ENCODE data around the gene HLA-DMB.
A peak's percentile ranks its signal among the peaks of the same experiment; 100 is the strongest.
"Not testable (repeated sequence)": the region's sequence is repeated elsewhere in the genome, so short reads cannot be mapped to it uniquely, and the experiment has no call there.

HLA-DMB gene

DNA sequence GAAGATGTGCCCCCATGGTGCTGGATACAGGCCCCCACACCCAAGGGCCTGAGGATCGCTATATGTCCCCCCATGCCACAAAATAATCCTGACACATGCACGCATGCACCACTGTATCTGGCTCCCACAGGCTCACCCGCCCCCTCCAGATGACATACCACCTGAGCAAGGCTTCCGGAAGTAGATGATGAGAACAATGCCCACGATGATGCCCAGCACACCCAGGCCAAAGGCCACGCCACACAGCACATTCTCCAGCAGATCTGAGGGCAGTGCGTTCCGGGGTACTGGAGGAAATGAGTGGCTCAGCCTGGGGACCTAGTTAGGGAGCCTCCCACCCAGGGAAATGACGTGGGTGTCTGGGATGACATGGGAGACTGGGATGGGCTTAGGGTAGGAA, 8.3 kb upstream of the HLA-DMB start:
- no peak for DNase-seq

DNA sequence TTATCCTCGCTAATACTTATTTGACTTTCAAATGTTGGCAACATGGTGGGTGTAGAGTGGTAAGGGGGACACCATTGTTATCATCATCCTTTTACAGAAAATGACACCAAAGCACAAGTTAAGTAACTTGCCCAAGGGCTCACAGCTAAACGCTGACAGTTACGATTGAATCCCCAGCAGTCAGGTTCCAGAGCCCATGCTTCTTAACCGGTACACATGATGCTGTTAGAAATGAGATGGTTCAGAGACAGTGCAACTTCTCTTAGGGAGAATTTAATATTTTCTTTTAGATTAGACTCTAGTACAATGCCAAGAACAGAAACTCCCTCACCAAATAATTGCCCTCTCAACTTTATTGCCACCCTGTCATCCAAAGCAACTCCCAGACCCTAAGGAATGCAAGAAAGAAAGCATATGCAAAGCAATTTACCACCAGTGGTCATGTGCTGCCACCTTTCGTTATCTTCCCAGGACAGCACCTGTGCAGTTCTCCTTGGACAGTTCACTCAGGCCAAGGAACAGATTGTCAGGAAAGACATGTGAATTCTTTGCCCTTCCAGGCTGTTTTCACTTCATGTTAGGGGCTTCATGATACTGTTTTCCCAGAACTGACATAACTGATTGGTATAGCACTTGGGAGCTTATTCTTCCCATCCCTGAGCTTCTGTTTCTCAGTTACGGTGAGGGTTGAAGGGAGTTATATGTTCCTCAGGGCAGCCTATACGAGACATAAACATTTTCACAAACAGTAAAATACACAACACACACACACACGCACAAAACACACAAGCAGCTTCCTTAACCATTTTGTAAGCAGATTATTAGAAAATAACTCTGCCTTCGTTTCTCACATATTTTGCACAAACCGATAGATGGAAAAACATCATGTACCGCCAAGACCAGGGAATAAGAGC, 7.0 kb upstream of the HLA-DMB start:
- DNase-seq: no peak

GRCh38 chr6:32946893-32947292, 6.1 kb upstream of the HLA-DMB start:
- DNase-seq: no peak

DNA sequence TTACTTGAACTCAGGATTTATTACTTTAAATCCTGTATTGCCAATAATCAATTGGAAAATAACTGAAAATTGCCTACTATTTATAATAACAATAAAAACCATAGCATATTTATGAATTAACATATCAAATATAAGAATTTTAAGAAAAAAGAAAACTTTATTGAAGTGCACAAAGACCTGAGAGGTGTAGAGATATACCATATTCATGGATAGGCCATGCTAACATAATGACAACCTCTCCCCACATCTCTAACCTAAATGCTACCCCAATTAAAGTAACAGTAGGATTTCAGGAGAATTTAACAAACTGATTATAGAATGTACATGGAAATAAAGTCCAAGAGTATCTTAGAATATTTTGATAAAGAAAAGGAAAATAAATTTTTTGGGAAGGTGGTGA, 5.1 kb upstream of the HLA-DMB start:
- DNase-seq: no peak

DNA sequence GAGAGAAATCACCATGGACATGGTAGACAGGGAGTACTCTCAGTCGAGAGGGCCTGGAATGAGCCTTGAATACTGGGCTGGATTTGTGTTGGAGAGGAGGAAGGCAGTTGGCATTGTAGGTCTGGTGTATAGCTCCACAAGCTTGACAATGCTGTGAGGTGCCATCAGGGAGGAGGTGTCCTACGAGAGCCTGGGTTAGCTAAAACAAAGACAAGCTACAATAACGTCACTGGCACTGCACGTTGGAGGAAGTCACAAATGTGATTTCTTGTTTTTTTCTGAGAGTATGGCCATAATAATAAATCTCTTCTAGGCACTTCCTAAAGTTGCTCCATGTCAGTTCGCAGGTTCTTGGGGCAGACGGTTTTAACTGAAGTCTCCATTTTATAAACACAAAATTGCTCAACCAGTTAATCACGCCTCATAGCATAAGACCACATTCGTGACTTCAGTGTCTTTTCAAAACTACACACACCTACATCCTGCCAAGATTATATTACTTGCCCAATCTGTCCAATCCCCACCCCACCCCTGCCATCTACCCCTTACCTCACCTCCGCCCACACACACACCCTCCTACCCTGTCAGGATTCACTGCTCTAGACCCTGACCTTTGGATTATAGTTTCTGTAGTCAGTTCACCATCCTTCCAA, 4.4 kb upstream of the HLA-DMB start:
- peak; percentile 35 for DNase-seq

DNA sequence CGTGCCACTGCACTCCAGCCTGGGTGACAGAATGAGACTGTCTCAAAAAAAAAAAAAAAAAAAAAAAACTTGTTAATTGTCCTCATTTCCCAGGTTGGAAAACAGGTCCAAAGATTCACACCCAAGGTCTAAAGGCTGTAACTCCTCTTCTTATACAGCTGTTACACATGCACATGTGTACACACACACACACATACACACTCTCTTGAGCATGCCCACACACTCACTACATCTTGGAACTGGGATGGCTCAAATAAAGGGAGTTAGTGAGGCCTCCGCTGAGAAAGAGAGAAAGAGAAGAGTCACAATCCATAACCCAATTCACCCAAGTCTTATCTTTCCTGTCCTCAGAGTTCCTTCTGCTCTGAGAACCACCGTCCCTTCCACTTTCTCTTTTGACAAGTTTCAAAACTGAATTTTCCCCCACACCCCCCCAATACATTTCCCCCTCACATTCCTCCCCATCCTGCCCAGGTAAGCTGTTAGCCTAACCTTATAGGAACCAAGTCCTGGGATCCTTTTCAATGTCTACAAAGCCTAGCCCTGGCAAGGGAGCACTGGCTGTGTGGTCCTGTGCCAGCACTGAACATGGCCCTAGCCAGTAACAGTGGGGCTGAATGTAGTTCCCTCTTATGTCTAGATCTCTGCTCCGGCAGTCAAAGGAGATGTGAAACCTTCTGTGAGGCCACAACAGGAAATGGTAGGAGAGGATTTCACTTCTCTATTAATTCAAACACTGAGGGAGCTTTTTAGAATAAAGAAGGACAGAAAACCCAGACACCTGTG, 3.2 kb upstream of the HLA-DMB start:
- DNase-seq: peak; percentile 34

GRCh38 chr6:32942555-32943123, 1.8 kb upstream of the HLA-DMB start:
- DNase-seq: not testable (repeated sequence)

- DNase-seq: peak; percentile 44
Observed at GRCh38 chr6:32941214-32941768, 463 bp upstream of the HLA-DMB start.

- DNase-seq: no peak
Observed at GRCh38 chr6:32938494-32938893, 2.3 kb downstream of the HLA-DMB start.

DNA sequence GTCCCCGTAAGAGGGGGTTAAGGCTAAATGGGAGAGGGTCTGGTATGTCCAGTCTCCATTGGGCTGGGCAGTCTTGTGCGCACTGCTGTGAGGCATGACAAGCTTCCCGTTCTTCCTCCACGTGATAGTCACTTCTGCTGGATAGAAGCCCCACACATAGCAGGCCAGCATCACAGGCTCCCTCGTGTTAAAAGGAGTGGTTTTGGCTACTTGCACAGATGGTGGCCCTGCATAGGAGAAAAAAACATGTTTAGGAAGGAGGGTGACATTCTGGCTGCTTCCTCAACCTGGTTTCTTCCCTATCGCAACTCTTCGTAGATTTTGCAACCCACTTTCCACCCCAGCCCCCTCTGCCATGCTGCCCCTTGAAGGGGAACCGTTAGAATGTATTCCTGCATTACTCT, 3.6 kb downstream of the HLA-DMB start:
- no peak for DNase-seq

- no peak for DNase-seq
Observed at GRCh38 chr6:32936239-32937152, 4.3 kb downstream of the HLA-DMB start.

DNA sequence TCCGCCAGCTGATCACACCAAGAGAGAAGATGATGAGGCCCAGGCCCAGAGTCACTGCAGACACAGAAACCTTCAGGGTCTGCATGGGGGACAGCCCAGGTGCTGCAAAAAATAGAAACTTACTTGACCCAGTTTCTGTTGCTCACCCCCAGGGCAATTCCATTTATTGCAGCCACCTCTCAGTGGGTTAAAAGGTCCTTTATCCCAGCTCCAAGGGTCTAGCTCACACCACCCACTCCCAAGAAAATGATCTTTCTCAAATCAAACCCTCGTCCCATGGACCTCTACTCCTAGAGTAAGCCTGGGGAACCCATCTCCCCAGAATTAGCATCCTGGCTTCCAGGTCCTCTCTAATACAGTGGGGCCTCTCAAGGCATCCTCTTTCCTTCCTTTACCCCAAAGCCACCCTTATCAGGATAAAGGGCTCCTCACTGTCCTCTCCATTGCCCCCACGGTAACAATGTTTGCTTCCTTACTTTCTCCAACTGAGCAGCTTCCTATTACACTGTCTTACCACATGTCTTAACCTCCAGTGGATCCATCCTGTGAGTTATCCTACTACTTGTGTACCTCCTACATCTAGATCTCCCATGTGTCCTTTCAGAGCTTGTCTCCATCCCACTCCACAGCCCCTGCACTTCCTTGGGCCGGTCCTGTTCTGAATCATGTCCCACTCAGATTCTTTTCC, 5.1 kb downstream of the HLA-DMB start:
- DNase-seq: no peak

DNA sequence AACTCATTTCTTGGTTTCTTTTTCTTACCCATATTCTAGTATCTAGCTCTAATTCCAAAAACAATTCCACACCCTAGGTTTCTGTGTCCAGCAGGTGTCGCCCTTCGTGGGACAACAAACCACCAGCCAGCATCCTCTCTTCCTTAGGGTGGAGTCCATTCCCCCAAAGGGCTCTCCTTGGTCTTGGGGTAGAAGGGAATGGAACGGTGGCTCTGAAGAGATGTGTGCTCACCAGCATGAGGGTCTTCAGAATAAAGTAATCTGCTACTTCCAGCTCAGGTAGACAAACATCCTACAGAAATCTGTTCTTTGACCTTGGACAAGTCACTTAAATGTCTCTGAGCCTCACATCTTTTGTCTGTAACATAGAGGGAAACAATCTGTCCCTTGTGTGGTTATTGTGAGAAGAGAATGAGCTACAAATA, 7.2 kb downstream of the HLA-DMB start:
- peak; percentile 67 for DNase-seq

DNA sequence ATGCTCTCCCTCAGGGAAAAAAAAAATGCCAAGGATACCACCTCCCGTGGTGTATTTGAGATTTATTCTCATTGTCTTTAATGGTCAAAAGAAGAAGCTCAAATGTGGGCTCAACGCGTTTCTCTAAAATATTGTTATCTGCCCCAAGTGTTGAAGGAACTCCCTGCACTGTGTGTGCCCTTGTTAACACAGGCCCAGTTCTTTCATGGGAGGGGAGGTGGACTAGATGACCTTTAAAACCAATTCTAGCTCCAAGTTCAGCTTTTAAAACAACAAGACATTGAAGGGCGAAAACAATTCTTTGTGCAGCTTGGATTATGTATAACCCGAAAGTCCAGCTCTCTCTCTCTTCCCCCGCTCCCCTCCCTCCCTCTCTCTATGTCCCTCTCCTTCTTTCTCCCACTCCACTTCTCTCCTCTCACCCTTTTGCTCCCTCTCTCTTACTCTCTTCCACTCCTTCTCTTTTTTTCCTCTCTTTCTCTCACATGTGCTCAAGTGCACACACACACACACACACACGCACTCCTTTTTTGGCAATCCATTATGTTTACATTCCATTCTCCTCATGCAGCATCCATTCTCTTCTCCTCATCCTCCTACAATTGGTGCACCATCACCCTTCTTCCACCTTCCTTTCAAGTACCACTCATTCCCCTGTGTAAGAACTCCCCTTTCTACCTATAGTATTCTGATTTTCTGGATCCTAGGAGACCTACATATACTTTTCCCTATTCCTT, 8.5 kb downstream of the HLA-DMB start:
- DNase-seq: no peak

DNA sequence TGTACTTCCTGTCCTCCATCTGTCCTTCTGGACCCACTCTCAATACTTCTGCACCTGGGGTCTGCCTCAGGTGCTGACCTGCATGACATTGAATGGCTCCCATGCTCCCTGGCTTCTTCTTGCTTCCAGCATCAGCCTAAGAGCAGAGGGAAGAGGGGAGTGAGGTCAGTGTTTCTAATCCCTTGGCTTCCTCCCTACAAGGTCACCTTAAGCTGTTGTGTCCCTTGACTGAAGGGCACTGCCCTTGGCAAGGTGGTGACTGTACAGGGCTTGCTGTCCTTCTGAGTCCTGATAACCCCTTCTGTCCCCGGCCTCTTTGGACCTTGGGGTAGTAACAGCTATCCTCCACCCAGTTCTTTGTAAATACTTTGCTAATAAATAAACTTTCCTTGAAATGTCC, 9.6 kb downstream of the HLA-DMB start:
- DNase-seq: no peak

GRCh38 chr6:32922083-32922482, 18.7 kb downstream of the HLA-DMB start:
- DNase-seq: no peak

- DNase-seq: no peak
Observed at GRCh38 chr6:32920715-32921114, 20.1 kb downstream of the HLA-DMB start.

DNA sequence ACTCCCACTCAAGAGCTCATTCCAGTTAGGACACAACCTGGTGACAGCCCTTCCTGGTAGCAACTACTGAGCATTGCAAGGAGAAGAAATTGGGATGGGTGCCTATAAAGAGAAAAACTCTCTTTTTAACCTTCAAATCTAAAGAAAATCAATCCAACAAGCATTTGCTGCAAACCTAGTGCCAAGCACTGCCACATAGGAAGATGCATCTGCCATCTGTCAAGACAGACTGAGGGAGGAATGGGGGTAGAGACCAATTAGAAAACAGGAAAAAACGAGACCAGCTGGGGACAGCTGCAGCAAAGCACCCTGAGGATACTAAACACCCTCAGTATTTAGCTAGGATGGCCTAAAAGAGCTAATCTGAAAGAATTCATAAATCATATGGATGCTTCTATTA, 27.9 kb downstream of the HLA-DMB start:
- DNase-seq: no peak

DNA sequence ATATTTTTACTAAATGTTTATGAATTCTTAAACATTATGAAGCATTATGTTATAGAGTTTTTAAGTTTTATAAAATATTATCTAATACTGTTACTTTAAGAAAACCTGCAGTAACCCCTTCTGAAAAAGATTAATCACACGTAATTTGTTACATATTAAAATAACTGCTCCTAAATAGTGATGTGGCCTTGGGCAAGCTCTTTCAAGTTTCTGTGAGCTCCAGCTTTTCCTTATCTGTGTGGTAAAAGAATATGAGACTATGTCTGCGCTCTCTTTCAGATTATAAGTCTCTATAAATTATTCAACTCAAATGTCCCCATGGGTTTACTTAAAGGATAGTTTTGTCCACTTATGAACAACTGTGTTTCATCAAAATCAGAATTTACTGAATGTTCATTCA, 31.9 kb downstream of the HLA-DMB start:
- DNase-seq: no peak

DNA sequence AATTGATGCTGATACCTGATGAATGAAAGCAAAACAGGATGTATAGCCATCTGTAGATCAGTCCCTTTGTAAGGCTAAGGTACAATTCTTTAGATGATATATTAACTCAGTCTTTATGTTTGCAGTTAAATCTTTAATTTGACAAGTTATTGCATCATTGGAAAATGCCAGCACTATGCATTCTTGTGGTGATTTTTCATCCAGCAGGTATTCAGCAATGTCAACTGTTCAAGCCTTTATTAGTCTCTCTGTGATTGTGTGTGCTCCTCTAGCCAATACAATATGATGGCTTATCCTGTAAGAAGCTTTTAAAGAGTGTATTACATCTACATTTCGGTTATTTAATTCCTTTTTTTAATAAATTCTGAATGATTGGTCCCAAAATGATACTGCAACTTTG, 34.3 kb downstream of the HLA-DMB start:
- DNase-seq: no peak
